Transverse colon (tissue), 4 donors: ENCODE results near the gene U2AF1. TPM values are rescaled to one million over a fixed set of nuclear protein-coding genes. Genes with fewer than 3 reads are reported as not detected.
"Not testable (repeated sequence)": the region's sequence is repeated elsewhere in the genome, so short reads cannot be mapped to it uniquely, and the experiment has no call there.

Experiments used
- DNase-seq: peaks from one replicate; pipeline ENCODE4 v3.0.0-alpha.2; 2019
- H3K27ac ChIP-seq, 4 donors: fragments of 200-600 bp; sonication (generic); 2 replicates each; pipeline ENCODE4 v1.5.1; 2016 to 2018; ENCODE audit warnings: inconsistent platforms in 4 of 4
- H3K27me3 ChIP-seq: fragments of 200-600 bp; sonication (generic); 2 replicates; pipeline ENCODE4 v1.5.1; 2017; ENCODE audit warnings: inconsistent platforms
- H3K36me3 ChIP-seq, 4 donors: fragments of 200-600 bp; sonication (generic); 2 replicates each; pipeline ENCODE4 v1.5.1; 2017 to 2019; ENCODE audit warnings: inconsistent platforms in 4 of 4
- H3K4me1 ChIP-seq, 4 donors: fragments of 200-600 bp; sonication (generic); 2 replicates each; pipeline ENCODE4 v1.5.1; 2017 to 2020; ENCODE audit warnings: inconsistent platforms in 4 of 4
- H3K4me3 ChIP-seq, 4 donors: fragments of 200-600 bp; sonication (generic); 1 replicate in 1 of 4; 2 replicates in 3 of 4; pipeline versions ENCODE4 v1.5.1 to v1.6.1; 2017 to 2019; ENCODE audit warnings: inconsistent platforms in 4 of 4
- H3K9me3 ChIP-seq, 2 donors: fragments of 200-600 bp; sonication (generic); 2 replicates each; pipeline ENCODE4 v1.5.1; 2017 to 2019; ENCODE audit warnings: inconsistent platforms in 2 of 2
- WGBS, 2 donors: methylation state at CpG; one replicate each; pipeline ENCODE4 v1.1.5; 2018; ENCODE audit warnings: low coverage in 1 of 2; 5-methylcytosine and 5-hydroxymethylcytosine counted together
- in situ Hi-C, 4 donors: fragments of 200-750 bp; cut with MboI; loops; one replicate each; pipeline versions ENCODE4 v1.15.0 to v1.15.1; 2017; ENCODE audit warnings: low sequenced_read_pairs in 3 of 4, low pct_ligation_motif_present in 1 of 4, low pct_unique_long_range_greater_than_20kb in 1 of 4
- intact Hi-C: fragments of 100-400 bp; cut with DNase I; formaldehyde crosslinking; loops from one replicate; pipeline ENCODE4 v1.15.1; 2023; ENCODE audit warnings: low total_unique reads
- total RNA-seq, 4 donors: library from RNA; depleted of rRNA; stranded (reverse); fragments of >200 nt; gene quantifications; one replicate each; pipeline ENCODE4 v1.1.0, GENCODE V29; 2016

The U2AF1 gene
- total RNA-seq, 4 donors from 2014 or later, result 34.8 to 62.8 (median 49.8) TPM

DNA sequence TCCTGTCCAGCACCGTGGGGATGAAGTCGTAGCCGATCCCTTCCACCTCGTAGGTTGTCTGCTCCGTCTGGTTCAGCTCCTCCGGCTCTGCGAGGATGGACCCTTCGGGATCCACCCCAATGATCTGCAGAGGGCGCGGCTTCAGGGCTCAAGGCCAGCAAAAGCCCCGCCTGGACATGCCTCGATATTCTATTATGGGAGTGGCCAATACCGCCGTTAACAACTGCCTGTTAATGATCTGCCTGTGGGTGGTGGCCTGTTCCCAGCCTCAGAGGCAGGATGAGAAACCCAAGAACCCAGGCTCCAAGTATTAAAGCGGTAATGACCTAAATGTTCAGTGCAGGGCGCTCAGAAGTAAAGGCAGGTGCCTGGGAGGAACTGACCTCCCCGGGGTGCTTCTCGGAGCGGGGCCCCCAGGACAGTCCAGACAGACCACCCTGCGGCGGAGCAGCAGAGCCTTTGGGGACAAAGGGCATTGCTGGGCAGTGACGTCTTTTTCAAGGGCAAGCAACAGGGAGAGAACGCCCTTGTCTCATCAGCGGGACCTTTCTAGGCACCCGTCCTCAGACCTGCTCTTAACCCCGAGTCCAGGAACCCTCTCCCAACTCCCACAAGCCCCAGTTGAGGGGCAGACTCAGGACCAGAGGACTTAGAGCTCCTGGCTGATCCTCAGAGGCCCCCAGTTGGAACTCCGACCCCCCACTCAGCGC, 44.3 kb downstream of the U2AF1 start:
- DNase-seq, H3K4me3 ChIP-seq, H3K36me3 ChIP-seq, H3K27ac ChIP-seq, in situ Hi-C loops, H3K9me3 ChIP-seq, H3K4me1 ChIP-seq, intact Hi-C loops, H3K27me3 ChIP-seq: not testable (repeated sequence)
- whole genome bisulfite sequencing, 2 donors, result no CpG with 5 or more reads among the region's 28 CpGs

DNA sequence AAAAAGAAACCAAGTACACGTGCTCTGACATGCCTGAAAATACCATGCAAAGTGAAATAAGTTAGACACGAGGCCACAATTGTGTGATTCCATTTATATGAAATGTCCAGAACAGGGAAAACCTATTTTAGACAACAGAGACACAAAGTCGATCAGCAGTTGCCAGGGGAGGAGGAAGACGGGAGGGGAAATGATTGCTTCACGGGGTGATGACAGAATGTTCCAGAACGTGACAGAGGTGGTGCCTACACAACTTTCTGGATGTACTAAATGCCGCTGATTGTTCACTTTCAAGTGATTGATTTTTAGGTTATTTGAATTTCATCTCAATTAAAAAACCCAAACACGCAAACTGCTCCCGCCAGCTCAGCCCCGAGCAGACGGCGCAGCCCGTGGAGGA, 54.3 kb downstream of the U2AF1 start:
- H3K36me3 ChIP-seq, in situ Hi-C loops, intact Hi-C loops, H3K4me3 ChIP-seq, H3K4me1 ChIP-seq, H3K27me3 ChIP-seq, H3K27ac ChIP-seq, DNase-seq, H3K9me3 ChIP-seq: not testable (repeated sequence)
- WGBS, 2 donors, result no CpG with 5 or more reads among the region's 13 CpGs

DNA sequence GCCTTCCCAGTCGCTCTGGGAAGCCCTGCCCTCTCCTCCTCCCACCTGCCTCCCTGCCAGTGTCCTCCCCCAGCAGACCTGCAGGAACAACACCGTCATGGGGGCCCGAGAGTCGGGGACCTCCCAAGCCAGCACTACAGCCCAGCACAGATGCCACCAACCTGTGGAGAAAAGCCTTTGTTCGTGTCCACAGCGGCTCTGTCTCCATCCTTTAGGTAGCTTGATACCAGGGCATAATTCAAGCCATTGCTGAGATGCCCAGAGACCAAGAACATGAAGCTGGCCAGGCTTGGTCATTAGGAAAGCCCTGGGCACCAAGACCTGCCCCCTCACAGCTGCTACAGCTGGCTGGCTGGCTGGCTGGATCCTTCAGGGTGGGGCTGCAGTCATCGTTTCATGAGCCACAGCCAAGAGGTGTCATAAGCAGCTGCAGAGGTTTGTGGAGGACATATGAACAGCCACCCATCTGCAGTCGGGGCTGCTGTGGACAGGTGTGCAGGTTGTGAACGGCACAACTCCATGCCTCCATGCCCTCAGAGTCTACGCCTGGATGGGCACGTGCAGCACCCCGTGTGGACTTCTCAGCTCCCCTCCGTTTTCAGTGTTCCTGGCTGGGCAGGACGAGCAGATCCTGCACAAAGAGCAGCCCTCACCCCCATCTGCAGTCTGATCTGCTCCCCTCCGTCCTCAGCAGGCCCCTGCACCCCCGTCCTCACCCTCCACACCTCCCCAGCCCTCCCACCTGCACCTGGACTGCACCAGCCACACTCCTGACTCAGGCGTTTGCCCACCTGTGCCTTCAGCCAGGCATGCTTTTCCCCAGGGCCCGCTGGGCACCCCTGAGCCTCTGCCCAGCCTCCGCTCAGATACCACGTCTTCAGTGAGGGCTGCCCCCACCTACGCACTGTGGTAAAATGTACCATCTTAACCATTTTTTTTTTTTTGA, 61.2 kb downstream of the U2AF1 start:
- intact Hi-C loops, H3K27ac ChIP-seq: not testable (repeated sequence)
- WGBS, 2 donors, result no CpG with 5 or more reads among the region's 21 CpGs

DNA sequence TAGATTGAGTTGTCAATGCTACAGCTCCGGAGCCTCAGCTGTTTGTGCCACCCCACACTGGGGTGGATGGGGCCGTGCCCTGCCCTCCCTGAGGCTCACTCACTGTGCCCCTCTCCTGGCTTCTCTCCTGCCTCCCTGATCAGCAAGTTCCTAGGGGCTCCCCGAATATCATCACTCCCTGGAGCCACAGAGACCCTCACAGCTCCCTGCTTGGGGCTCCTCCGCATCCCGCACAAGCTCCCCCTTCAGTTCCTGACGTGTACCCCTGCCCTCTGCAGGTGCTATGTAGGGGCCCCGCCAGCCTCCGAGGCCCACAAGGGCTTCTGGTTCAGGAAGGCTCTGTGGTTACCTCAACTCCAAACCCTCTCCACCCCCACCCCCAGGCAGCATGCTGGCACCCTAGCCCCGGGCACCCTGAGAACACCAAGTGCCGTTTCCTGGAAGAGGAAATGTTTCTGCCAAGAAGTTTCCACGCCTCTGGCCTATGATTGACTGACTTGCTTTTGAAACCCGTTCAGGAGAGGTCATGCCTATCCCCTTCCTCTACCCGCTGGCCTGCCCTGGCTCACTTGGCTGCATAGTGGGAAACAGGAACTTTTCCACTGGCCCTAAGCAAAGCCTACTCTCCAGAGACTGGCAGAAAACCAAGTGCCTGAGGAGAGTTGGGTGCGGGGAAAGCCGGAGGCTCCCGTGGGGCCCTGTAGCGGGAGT, 62.0 kb downstream of the U2AF1 start:
- H3K27ac ChIP-seq, intact Hi-C loops: not testable (repeated sequence)
- WGBS, 2 donors, result 44% methylated on average over 5 of the region's 17 CpGs; no CpG with 5 or more reads in 1 of the 2 donors

More for the DNA sequence above, 61.2 kb downstream of the U2AF1 start:
- DNase-seq, H3K36me3 ChIP-seq, H3K27me3 ChIP-seq, H3K4me1 ChIP-seq, H3K4me3 ChIP-seq, H3K9me3 ChIP-seq, in situ Hi-C loops: not testable (repeated sequence)

DNA sequence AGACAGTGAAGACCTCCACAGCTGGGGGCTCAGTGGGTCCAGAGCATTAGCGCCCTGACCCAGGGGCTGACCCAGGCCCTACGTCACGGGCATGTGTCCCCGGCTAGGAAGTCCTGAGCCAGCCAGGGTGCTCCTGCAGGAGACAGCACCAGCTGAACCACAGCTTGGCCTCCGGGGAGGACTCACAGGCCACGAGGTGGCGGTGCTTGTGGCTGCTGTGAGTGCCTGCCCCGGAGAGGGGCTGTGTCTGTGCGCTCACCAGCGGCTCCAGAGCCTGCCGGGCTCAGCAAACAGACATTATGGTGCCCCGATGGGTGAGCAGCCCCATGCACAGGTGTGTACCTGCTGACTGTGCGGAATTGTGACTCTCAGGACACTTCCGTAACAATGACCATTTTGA, 62.8 kb downstream of the U2AF1 start:
- H3K4me3 ChIP-seq, in situ Hi-C loops, DNase-seq, H3K9me3 ChIP-seq, H3K27ac ChIP-seq, intact Hi-C loops, H3K36me3 ChIP-seq, H3K27me3 ChIP-seq, H3K4me1 ChIP-seq: not testable (repeated sequence)
- WGBS, 2 donors, result no CpG with 5 or more reads among the region's 14 CpGs

More for the DNA sequence above, 62.0 kb downstream of the U2AF1 start:
- DNase-seq, H3K4me3 ChIP-seq, H3K27me3 ChIP-seq, H3K36me3 ChIP-seq, H3K4me1 ChIP-seq, H3K9me3 ChIP-seq, in situ Hi-C loops: not testable (repeated sequence)

DNA sequence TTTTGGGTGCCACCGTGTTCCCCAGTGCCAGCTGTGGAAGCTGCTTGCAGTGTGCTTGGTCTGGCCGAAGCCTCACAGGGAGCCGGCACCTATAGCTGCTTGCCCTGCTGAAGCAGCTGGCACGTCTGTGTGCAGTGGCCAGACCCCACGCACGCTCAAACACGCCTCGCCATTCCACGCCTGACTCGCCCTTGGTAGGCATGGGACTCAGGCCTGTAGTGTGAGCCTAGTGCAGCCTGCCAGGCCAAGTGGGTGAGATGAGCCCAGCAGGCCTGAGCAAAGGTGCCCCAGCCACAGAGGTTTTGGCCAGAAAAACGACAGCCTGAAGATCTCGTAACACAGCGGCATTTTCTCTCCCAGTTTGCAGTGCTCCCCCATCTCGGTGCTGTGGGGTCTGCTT, 64.1 kb downstream of the U2AF1 start:
- H3K36me3 ChIP-seq, intact Hi-C loops, H3K9me3 ChIP-seq, H3K27ac ChIP-seq, H3K4me3 ChIP-seq, DNase-seq, H3K4me1 ChIP-seq, H3K27me3 ChIP-seq, in situ Hi-C loops: not testable (repeated sequence)
- WGBS, 2 donors, result 94% methylated on average over 7 of the region's 14 CpGs; no CpG with 5 or more reads in 1 of the 2 donors

Other genes with a start within 250 kb of the U2AF1 start
- gene WDR4, start 228.0 kb downstream of the U2AF1 start, total RNA-seq, result 10 to 100 TPM in 2 of 4 donors, 1 to 10 TPM in 2; 6.6 to 22.7 (median 10.3) TPM
- 10 to 100 TPM; 45.6 to 82.8 (median 64.1) TPM for gene NDUFV3, start 214.3 kb downstream of the U2AF1 start, total RNA-seq
- gene ERVH48-1, start 181.9 kb downstream of the U2AF1 start, total RNA-seq, result not detected
- 100 to 1,000 TPM in 1 of 4 donors, 10 to 100 TPM in 2, 1 to 10 TPM in 1; 9.4 to 140 (median 25.1) TPM for gene PKNOX1, start 133.0 kb downstream of the U2AF1 start, total RNA-seq
- 10 to 100 TPM in 2 of 4 donors, 1 to 10 TPM in 1, under 1 TPM in 1; 0.40 to 24.3 (median 9.4) TPM for gene CBS, start 31.7 kb downstream of the U2AF1 start, total RNA-seq
- not detected for gene CRYAA, start 61.4 kb upstream of the U2AF1 start, total RNA-seq